Sigmoid colon (tissue), 3 donors: ENCODE measurements around the gene JDP2.

Experiments
- CTCF ChIP-seq, 4 experiments: fragments of 450-650 bp in 3 of 4; fragments of 200-600 bp in 1 of 4; IDR thresholded peaks; one replicate each; pipeline ENCODE4 v1.5.1; 2016 to 2019; ENCODE audit warnings: antibody characterized with exemption in 4 of 4, mild to moderate bottlenecking in 3 of 4, moderate library complexity in 2 of 4
- POLR2A ChIP-seq, 2 donors: fragments of 450-650 bp; IDR thresholded peaks; one replicate each; pipeline ENCODE4 v1.6.1; 2016; ENCODE audit warnings: antibody characterized with exemption in 2 of 2, mild to moderate bottlenecking in 2 of 2, moderate library complexity in 2 of 2

GRCh38 chr14:75495399-75495798 lies 67.6 kb downstream of the JDP2 start:
- TF ChIP-seq CTCF (IDR thresholded peaks at IDR 0.05) (no peak), POLR2A (IDR thresholded peaks at IDR 0.05) (no peak)
